Breast epithelium (tissue), 4 donors: ENCODE results near the gene MPRIP. TPM values are rescaled to one million over a fixed set of nuclear protein-coding genes. Genes with fewer than 3 reads are reported as not detected.

Experiments
- DNase-seq, 2 donors: peaks; one replicate each; pipeline ENCODE4 v3.0.0-alpha.2; 2019; ENCODE audit warnings: low spot score in 2 of 2
- H3K27ac ChIP-seq, 2 donors: fragments of 200-600 bp; sonication (generic) in 1 of 2; one replicate each; pipeline ENCODE4 v1.5.1; 2016 to 2019; ENCODE audit warnings: mild to moderate bottlenecking in 1 of 2
- H3K27me3 ChIP-seq, 2 donors: fragments of 200-600 bp; sonication (generic) in 1 of 2; one replicate each; pipeline versions ENCODE4 v1.5.1 to v1.6.0; 2017 to 2019; ENCODE audit warnings: control low read depth in 1 of 2, mild to moderate bottlenecking in 1 of 2
- H3K36me3 ChIP-seq: fragments of 200-600 bp; one replicate; pipeline ENCODE4 v1.5.1; 2019
- H3K4me1 ChIP-seq, 2 donors: fragments of 200-600 bp; sonication (generic); one replicate each; pipeline ENCODE4 v1.5.1; 2016 to 2019; ENCODE audit warnings: control low read depth in 1 of 2
- H3K4me3 ChIP-seq, 3 donors: fragments of 200-600 bp; sonication (generic); 1 replicate in 2 of 3; 2 replicates in 1 of 3; pipeline ENCODE4 v1.5.1; 2016 to 2019; ENCODE audit warnings: mild to moderate bottlenecking in 3 of 3, moderate library complexity in 2 of 3
- H3K9me3 ChIP-seq, 2 donors: fragments of 200-600 bp; sonication (generic) in 1 of 2; one replicate each; pipeline ENCODE4 v1.5.1; 2016 to 2019; ENCODE audit warnings: control low read depth in 1 of 2
- CTCF ChIP-seq, 3 donors: fragments of 450-650 bp; IDR thresholded peaks; one replicate each; pipeline ENCODE4 v1.5.1; 2016 to 2017; ENCODE audit warnings: antibody characterized with exemption in 3 of 3, mild to moderate bottlenecking in 3 of 3, moderate library complexity in 3 of 3
- POLR2A ChIP-seq: fragments of 450-650 bp; IDR thresholded peaks from one replicate; pipeline ENCODE4 v1.6.1; 2016; ENCODE audit warnings: antibody characterized with exemption, mild to moderate bottlenecking, moderate library complexity
- POLR2AphosphoS5 ChIP-seq, 3 donors: sonication (generic); formaldehyde crosslinking; IDR thresholded peaks; one replicate each; pipeline ENCODE4 v1.6.1; 2017; ENCODE audit warnings: antibody characterized with exemption in 3 of 3
- intact Hi-C: fragments of 100-400 bp; cut with DNase I; formaldehyde crosslinking; loops from one replicate; pipeline ENCODE4 v1.15.1; 2023; ENCODE audit warnings: low total_unique reads
- total RNA-seq, 3 donors: library from RNA; depleted of rRNA; stranded (reverse); fragments of >200 nt; gene quantifications; one replicate each; pipeline ENCODE4 v1.1.0, GENCODE V29; 2016

The MPRIP gene
- total RNA-seq, 3 donors from 2014 or later, result 93.1 to 136 (median 124) TPM

DNA sequence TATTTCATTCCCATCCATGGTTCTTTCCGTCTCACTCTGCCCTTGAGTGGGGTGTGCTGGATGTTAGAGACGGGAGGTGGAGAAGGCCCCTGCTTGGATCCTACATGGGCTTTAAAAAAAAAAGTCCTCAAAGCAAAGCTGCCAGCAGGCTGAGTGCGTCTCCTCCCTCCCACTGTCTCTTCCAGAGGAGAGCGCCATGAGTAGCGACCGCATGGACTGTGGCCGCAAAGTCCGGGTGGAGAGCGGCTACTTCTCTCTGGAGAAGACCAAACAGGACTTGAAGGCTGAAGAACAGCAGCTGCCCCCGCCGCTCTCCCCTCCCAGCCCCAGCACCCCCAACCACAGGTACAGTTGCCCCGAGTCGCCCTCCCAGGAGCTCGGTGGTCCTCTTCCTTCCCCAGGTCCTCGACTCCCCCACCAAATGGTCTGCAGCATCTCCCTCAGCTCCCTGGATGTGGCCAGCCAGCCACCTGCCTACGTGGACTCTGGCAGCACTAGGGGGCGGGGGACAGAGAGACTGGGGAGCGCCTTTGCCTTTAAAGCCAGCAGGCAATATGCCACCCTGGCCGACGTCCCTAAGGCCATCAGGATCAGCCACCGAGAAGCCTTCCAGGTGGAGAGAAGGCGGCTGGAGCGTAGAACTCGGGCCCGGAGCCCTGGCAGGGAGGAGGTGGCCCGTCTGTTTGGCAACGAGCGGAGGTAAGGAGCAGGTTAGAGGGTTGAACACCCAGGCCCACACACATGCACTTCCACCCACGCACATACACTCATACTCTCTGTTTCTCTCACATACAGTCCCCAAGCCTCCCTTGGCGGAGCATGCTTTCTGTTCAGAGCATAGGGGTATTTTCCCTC, 95.7 kb downstream of the MPRIP start:
- Histone ChIP-seq H3K27me3 (no peaks in the 10 kb centered on the region), H3K27ac (no peak overlapping the region), H3K9me3 (no peaks in the 10 kb centered on the region), H3K36me3 (no peaks in the 10 kb centered on the region), H3K4me3 (no peak overlapping the region), H3K4me1 (peaks cover 0 to 12% of the 10 kb centered on the region in 2 donors)
- DNase-seq, result no peak
- intact Hi-C loops, result no loop called here
- TF ChIP-seq POLR2AphosphoS5 (IDR thresholded peaks at IDR 0.05) (no peak), POLR2A (no peak), CTCF (IDR thresholded peaks at IDR 0.05) (no peak)

GRCh38 chr17:17139972-17140589, 97.8 kb downstream of the MPRIP start:
- peaks cover 0 to 12% of the 10 kb centered on the region in 2 donors for H3K4me1 ChIP-seq
- peak in 1 of 2 donors; percentile 32 for DNase-seq
- H3K36me3 ChIP-seq, result no peaks in the 10 kb centered on the region
- H3K27me3 ChIP-seq, result no peaks in the 10 kb centered on the region
- TF ChIP-seq CTCF (IDR thresholded peaks at IDR 0.05), result no peak
- no peak for TF ChIP-seq POLR2A
- no peak for TF ChIP-seq POLR2AphosphoS5 (IDR thresholded peaks at IDR 0.05)
- no peaks in the 10 kb centered on the region for H3K9me3 ChIP-seq
- no peak overlapping the region for H3K4me3 ChIP-seq
- intact Hi-C loops, result no loop called here
- peak overlapping the region; percentile 26 to 52 for H3K27ac ChIP-seq

GRCh38 chr17:17140590-17140980, 98.3 kb downstream of the MPRIP start:
- intact Hi-C loops, result no loop called here
- Histone ChIP-seq H3K4me3 (no peak overlapping the region), H3K36me3 (no peaks in the 10 kb centered on the region), H3K9me3 (no peaks in the 10 kb centered on the region), H3K27ac (peak overlapping the region; percentile 26 to 52), H3K27me3 (no peaks in the 10 kb centered on the region), H3K4me1 (peaks cover 0 to 12% of the 10 kb centered on the region in 2 donors)
- peak in 1 of 2 donors; percentile 37 for DNase-seq
- no peak for TF ChIP-seq CTCF (IDR thresholded peaks at IDR 0.05)
- TF ChIP-seq POLR2A, result no peak
- TF ChIP-seq POLR2AphosphoS5 (IDR thresholded peaks at IDR 0.05), result no peak

DNA sequence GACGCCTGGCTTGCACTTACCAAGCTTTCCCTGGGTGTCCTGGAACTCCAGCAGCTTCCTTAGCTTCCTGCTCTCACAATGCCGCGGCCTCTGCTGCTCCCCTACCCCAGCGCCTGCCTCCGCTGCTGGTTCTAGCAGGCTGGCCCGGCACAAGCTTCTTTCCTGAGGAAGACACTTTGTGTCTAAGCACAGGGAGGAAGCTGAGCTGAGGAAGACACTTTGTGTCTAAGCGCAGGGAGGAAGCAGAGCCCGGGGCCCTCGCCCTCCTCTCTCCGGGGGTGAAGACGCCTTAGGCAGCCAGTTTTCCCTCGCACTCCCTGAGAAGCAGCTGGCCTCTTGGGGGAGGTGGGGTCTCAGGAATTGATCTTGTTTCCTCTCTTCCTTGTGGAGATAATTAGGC, 99.0 kb downstream of the MPRIP start:
- H3K4me1 ChIP-seq, result peaks cover 0 to 12% of the 10 kb centered on the region in 2 donors
- no peaks in the 10 kb centered on the region for H3K36me3 ChIP-seq
- TF ChIP-seq POLR2A, result no peak
- no peak for TF ChIP-seq POLR2AphosphoS5 (IDR thresholded peaks at IDR 0.05)
- no peak for TF ChIP-seq CTCF (IDR thresholded peaks at IDR 0.05)
- no peak for DNase-seq
- H3K27me3 ChIP-seq, result no peaks in the 10 kb centered on the region
- H3K4me3 ChIP-seq, result no peak overlapping the region
- intact Hi-C loops, result no loop called here
- peak overlapping the region; percentile 52 to 57 for H3K27ac ChIP-seq
- H3K9me3 ChIP-seq, result no peaks in the 10 kb centered on the region
